ENCODE results near the gene FAM124A.

Gene FAM124A

DNA sequence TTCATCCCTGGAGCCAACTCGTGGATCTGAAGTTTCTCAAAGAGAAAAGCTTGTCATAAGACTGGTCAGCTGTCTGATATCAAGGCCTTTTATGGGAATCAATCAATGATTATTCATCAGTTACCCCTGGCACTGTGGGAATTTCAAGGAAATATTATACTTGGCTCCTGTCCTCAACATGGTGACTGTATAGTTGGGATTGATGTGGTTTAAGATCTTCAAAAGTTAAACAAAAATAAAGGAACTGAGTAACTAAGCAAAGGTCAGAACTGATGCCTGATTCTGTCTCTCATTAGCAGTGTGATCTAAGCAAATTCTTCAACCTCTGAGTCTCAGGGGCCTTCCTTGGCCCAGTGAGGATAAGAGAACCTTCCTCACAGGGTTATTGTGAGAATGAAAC is 95.1 kb downstream of the FAM124A start:
- DNase-seq, result no peak

DNA sequence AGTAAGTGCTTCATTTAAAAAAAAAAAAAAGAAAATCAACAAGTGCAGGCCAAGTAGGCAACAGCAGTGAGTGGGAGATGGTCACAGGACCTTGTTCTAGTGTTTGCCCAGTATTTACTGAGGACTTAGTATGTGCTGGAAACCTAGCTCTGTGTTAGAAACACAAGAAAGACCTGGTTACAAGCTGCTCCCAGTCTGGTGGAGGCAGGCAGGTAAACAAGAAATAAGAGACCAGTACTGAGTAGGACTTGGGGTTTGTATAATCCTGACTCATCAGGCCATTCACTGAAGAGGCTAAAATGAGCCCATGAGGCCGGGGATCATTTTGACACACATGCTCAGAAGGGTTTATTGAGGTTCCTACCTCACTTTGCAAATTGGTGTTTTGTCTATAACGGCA is 95.8 kb downstream of the FAM124A start:
- no peak for DNase-seq

DNA sequence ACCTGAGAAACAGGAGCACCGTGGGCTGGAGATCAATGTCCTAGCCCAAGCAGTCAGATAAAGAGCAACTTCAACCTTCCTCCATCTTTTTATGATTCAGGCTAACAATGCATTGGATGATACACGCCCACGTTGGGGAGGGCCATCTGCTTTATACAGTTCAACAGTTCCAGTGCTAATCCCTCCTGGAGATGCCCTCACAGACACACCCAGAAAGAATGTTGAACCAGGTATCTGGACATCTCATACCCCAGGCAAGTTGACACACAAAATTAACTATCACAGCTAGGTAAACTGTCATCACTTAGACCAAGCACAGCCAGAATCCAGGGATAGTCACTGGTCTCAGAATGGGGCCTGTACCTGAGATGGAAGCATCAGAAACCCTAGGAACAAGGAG is 96.7 kb downstream of the FAM124A start:
- DNase-seq, result no peak

DNA sequence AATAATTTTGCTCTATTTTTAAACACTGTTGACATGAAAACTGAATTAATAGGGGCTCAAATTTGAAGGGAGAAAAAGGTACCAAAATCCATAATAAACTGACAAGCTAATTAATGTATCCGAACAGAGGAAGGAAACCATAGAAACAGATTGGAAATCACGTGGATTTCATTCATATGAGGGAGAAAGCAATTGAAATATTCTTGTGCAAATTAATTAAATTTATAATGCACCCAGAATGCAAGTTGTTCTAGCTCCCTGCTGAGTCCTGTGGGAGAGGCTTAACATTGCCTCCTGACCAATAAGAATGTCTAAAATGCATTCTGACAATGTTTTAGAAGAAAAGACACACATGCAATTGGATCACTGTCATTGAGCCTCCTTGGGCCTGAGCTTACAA is 99.6 kb downstream of the FAM124A start:
- DNase-seq, result no peak

DNA sequence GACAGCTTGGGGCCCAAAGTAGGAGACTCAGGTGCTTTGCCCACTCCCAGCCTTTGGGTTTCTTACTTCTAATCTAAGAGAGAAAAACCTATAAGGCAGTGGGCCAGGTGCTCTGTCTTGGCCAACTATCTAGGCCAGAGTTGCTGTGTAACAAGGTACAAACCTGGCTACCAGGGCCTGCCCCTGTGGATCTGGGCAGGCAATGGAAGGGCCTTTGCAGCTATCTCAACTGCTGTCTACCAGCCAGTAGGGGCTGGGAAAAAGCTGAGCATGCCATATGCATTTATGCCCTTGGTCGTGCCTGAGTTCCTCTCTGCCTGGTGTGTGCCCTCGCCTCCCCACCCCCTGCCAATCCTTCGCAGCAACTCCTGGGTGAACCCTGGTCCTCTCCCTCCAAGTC is 100.6 kb downstream of the FAM124A start:
- no peak for DNase-seq

DNA sequence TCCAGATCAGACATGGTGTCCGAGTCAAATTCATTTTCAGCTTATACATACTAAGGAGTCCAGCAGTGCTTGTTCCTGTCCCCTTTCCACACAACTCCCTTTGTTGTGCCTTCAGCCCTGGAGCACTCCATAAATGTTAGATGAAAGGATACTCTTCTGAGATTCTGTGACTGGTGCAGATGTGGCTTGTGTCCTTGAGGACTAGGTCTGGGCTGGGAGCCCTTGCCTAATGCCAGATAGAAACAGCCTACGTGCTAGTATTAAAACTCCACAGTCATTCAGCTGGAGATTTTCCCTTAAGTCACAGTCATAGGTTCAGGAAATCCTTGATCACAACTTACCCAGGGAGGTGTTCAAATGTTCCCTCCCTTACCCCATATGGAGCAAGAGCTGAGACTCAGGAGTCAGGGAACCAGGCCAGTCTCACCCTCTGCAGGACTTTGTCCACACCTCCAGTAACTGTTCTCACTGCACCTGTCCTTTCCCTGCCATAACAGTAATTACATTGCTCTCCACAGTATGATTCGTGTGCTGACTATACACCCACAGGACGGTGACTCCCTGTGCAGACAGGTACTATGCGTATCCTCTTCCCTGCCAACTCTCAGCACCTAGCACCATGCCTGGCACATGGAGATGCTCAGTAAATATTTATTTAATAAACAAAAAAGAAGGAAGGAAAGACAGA is 101.8 kb downstream of the FAM124A start:
- no peak for DNase-seq

DNA sequence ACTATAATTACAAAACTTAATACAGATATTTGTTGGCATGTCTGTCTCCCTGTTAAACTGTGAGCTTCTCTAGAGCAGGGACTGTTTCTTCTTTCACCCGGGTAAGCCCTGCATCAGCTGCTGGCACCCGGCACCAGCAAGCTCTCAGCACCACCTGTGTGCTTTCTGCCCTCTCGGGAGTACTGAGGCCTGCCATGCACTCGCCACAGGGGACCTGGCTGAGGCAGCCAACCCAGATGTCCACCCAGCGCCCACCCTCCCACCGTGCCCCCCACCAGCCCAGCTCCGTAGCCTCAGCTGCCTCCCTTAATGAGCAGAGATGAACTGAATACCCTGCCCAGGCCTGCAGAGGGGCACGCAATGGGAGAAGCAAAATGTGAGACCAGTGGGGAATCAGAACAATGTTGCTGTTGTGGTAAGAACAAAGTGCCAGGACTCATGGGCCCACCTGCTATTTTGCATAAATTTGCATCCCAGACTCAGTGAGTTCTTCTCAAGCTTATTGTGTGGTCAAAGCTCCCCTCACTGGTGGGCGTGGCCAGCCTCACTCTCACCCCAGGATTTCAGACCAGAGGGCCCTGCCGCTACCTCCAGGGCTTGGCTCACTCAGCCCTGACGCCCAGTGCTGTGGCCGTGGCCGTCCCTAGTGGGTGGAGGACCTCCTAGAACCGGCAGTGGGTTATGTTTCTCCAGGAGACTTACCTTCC is 102.7 kb downstream of the FAM124A start:
- no peak for DNase-seq

DNA sequence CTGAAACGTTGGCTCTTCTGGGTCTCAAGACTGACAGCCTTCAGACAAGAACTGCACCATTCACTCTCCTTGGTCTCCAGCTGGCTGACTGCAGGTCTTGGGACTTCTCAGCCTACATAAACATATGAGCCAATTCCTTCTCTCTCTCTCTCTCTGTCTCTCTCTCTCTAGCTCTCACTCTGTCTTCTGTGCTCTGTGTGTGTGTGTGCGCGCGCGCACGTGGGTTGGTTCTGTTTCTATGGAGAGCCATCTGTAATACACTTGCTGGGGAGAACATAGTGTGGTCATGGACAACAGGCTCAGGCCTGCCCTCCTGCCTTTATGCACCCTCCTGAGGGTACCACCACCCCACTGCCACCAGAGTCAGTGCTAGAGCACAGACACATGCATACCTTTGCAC is 103.6 kb downstream of the FAM124A start:
- DNase-seq, result no peak

DNA sequence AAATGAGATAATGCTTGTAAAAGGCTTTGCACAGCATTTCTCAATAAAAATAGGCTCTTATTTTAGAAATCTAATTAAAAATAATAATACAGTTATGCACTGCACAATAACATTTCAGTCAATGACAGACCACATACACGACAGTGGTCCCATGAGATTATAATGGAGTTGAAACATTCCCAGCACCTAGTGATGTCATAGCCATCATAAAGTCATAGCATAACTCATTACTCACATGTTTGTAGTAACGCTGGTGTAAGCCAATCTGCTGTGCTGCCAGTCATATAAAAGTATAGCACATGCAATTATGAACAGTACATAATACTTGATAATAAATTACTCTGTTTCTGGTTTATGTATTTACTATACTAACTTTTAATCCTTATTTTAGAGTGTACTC is 104.6 kb downstream of the FAM124A start:
- DNase-seq, result no peak

DNA sequence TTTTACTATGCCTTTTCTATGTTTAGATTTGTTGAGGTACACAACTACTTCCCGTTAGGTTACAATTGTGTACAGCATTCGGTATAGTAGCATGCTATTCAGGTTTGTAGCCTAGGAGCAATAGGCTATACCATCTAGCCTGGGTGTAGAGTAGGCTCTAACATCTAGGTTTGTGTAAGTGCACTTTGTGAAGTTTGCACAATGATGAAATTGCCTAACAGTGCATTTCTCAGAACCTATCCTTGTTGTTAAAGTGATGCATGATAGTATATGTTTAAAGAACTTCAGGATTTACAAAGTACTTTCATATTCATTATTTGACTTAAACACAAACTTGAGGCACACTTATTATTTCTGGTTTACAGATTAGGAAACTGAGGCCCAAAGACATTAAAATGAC is 105.8 kb downstream of the FAM124A start:
- DNase-seq, result no peak

DNA sequence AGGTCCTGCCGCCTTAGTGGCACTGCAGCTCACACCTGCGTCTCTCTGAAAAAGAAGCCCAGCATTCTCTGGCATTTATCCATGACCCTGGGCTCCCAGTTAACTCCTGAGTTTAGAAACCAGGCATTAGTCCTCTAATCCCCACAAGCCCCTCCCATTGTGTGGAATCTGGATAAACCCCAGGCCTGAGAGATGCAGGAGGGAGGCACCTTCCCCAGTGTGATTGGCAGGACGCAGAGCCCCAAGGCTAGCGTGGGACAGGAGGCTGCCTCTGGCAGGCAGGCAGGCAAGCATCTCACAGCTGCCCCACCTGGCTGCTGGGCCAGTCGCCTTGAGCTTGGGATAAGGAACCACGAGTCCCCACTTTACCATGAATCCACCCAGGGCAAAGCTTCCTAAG is 106.3 kb downstream of the FAM124A start:
- DNase-seq, result no peak

DNA sequence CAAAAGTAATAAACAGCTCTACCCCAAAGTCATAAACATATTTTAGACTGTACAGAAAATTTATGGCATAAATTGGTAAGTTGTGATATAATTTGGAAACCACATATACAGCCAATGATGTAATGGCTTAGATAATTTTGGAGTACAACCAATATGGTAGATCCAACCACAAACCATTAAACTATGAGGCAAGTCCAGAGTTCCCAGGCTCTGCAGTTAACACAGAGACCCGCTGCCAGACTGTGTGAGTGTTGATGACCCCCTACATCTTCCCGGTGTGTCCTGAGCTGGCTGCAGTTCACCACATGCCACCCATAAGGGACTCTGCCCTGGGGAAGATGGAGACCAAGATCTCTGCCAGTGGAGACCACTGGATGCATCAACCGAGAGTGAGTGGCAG is 107.4 kb downstream of the FAM124A start:
- no peak for DNase-seq

DNA sequence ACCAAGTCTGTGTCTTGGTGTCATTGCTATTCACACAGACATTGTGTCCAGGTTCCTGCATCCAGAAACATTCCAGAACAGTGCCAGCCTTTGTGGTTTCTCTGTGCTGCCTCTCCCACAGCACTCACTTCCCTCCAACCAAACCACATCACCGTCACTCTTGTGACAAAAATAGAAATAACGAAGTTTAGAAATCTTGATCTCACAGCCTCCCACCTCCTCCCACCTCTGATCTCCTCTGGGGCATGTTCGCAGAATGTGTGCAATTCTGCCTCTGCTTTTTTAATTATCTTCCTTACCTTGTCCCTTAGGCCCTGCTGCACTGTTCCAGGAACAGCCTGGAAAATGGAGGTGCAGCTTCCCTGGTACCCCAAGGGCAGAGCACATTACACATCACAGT is 108.6 kb downstream of the FAM124A start:
- DNase-seq, result no peak

DNA sequence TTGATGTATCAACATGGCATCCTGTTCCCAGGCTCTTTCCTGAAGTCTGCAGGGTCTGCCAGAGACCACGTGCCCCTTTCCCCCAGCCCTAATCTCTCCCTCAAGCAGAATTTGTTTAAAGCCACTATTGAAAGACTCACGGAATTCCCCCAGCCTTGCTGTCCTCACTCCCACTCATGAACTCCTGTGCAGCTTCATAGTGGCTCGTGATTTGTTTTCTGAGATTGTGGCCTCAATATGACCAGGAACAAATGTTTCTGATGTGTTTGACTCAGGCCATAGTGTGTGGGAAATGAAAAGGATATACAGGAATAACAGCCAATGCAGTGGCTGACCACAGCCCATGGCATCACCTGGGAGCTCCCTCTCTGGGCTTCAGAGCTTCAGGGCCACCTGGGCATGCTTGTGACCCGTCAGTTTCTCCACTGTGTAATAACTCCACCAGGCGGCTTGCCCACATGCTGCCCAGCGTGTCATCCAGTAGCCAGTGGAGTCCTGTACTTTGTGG is 109.2 kb downstream of the FAM124A start:
- DNase-seq, result no peak

DNA sequence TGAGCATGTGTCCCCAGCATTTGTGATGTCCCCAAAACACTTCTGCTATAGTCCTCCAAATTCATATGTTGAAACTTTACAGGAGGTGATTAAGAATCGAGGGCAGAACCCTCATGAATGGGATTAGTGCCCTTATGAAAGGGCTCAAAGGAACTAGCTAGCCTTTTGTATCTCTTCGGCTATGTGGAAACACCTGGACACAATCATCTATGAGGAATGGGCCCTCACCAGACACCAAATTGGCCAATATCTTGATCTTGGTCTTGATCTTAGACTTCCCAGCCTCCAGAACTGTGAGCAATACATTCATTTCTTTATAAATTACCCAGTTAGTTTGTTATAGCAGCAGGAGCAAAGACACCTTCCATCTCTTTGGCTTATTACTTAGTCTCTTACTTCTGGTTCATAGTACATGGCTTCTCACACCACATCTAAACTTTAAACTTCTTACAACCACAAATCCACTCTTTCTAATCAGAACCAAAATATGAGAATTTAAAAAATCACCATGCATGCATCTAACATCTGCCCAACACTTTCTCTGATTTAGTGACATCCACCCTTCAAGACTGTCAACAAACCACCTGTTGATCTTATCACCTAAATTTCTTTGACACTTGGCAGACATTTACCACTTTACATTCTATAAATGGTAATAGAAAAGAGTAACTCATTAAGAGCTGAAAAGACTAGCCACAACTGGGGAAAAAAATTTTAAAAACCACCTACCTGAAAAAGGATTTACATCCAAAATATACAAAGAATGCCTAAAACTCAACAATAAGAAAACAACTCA is 110.6 kb downstream of the FAM124A start:
- no peak for DNase-seq

DNA sequence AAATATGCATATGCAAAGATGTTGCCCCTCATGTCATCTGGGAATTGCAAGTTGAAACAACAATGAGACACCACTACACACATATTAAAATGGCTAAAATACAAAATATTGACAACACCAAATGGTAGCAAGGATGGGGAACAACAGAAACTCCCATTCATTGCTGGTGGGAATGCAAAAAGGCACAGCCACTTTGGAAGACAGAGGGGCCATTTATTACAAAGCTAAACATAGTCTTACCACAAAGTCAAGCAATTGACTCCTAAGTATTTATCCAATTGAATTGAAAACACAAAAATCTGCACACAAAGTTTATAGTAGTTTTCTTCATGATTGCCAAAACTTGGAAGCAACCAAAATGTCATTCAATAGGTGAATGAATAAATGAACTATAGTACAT is 111.2 kb downstream of the FAM124A start:
- no peak for DNase-seq

DNA sequence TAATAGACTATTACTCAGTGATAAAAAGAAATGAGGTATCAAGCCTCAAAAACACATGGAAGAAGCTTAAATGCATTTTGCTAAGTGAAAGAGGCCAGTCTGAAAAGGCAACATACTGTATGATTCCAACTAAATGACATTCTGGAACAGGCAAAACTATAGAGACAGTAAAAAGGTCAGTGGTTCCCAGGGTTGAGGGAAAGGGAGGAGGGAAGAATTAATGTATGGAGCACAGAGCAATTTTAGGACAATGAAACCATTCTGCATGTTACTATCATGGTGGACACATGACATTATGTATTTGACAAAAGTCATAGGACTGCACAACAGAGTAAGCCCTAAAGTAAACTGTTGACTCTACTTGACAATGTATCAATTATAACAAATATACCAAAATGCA is 111.6 kb downstream of the FAM124A start:
- DNase-seq, result no peak
